ENCODE measurements around the gene USP31. TPM values are rescaled to one million over a fixed set of nuclear protein-coding genes. Genes with fewer than 3 reads are reported as not detected.

The USP31 gene
- total and polyA plus RNA-seq, 2 of the 13 experiments (the other 11 are each of a cell fraction or from before 2014, with no cell fraction given), result 22.5 to 23.3 TPM

- DNase-seq (ENCODE audit: low spot score), result peak; percentile 37
- Histone ChIP-seq H4K20me1 (ENCODE audit: insufficient read depth, low read length) (no peaks in the 10 kb centered on the region), H3K27ac (ENCODE audit: extremely low read length, insufficient read depth, low read length) (no peak overlapping the region), H3K27me3 (ENCODE audit: control insufficient read depth in 1 of 2, insufficient read depth in 2 of 2, low read length in 2 of 2) (peaks cover 0 to 6% of the 10 kb centered on the region in 2 experiments; a peak in 1 of 5 replicates), H2AFZ (ENCODE audit: low read length) (no peak overlapping the region), H3K9me3 (ENCODE audit: low read length) (no peaks in the 10 kb centered on the region), H3K4me2 (ENCODE audit: low read depth, low read length) (no peak overlapping the region), H3K4me3 (replicated peaks in 1 of 3; ENCODE audit: insufficient read depth in 1 of 3, low read depth in 2 of 3, low read length in 3 of 3) (no peak overlapping the region), H3K36me3 (replicated peaks in 1 of 2; ENCODE audit: control insufficient read depth in 1 of 2, insufficient read depth in 2 of 2, low read length in 2 of 2) (no peaks in the 10 kb centered on the region), H3K9ac (ENCODE audit: insufficient read depth, low read depth, low read length) (no peak overlapping the region), H3K79me2 (ENCODE audit: insufficient read depth, low read length) (no peaks in the 10 kb centered on the region), H3K4me1 (ENCODE audit: insufficient read depth, low read length) (no peaks in the 10 kb centered on the region)
- peak; percentile 47 for FAIRE-seq
- CTCF ChIA-PET (ENCODE audit: low intra/inter-chr PET ratio, low total read pairs), result no interaction called here
- intact Hi-C loops (cut with micrococcal nuclease; ENCODE audit: unreplicated experiment), result no loop called here
- peak; percentile 74 for ATAC-seq
- BruUV-seq (replicated peaks), result no TSS peak
- in situ Hi-C loops (cut with HindIII; ENCODE audit: extremely low pct_ligation_motif_present, low pct_unique_long_range_greater_than_20kb), result no loop called here
- POLR2A ChIA-PET, result no interaction called here
- 6% methylated on average over 3 of the region's 3 CpGs for WGBS (ENCODE audit: low lambda C conversion rate)
- TF ChIP-seq RBM39 (IDR thresholded peaks at IDR 0.05; ENCODE audit: low read depth, low read length, poor library complexity, severe bottlenecking) (no peak), ZNF207 (IDR thresholded peaks at IDR 0.05; ENCODE audit: borderline replicate concordance) (no peak), ZNF782 (CRISPR knock-in tag; IDR thresholded peaks at IDR 0.05; ENCODE audit: borderline replicate concordance) (no peak), SOX13 (IDR thresholded peaks at IDR 0.05) (no peak), SOX13 (CRISPR knock-in tag; conservative IDR thresholded peaks at IDR 0.05 in 1 of 2, IDR thresholded peaks at IDR 0.05 in 1 of 2) (peak in 1 of 2 experiments; percentile 35; a peak in 1 of 4 replicates), SMYD3 (CRISPR knock-in tag; IDR thresholded peaks at IDR 0.05) (no peak), PATZ1 (CRISPR knock-in tag; IDR thresholded peaks at IDR 0.05) (peak; percentile 24; the same call in 1 of the 2 replicates), ZNF253 (CRISPR knock-in tag; IDR thresholded peaks at IDR 0.05; ENCODE audit: borderline replicate concordance) (no peak), TEAD3 (CRISPR knock-in tag; optimal IDR thresholded peaks at IDR 0.05; ENCODE audit: borderline replicate concordance) (peak; percentile 51), ZNF557 (CRISPR knock-in tag; IDR thresholded peaks at IDR 0.05) (0 out of 2 replicates have a peak, but pooled peaks have one; percentile 57), PITX1 (CRISPR knock-in tag; IDR thresholded peaks at IDR 0.05) (no peak), THAP7 (CRISPR knock-in tag; IDR thresholded peaks at IDR 0.05) (no peak), DNMT1 (CRISPR knock-in tag; IDR thresholded peaks at IDR 0.05) (no peak), HMGXB4 (CRISPR knock-in tag; IDR thresholded peaks at IDR 0.05; ENCODE audit: borderline replicate concordance in 1 of 2, low read depth in 1 of 2) (peak in 1 of 2 experiments; percentile 45; a peak in 1 of 4 replicates), CTCF (CRISPR knock-in tag; IDR thresholded peaks at IDR 0.05) (no peak), ZSCAN30 (CRISPR knock-in tag; IDR thresholded peaks at IDR 0.05) (no peak), TEF (CRISPR knock-in tag; IDR thresholded peaks at IDR 0.05) (no peak; the same call in 1 of the 2 replicates)
Measured at GRCh38 chr16:23026784-23027362, 122.4 kb downstream of the USP31 start.

Data from HepG2 (cell line).